ENCODE measurements around the gene NAV3. TPM values are rescaled to one million over a fixed set of nuclear protein-coding genes. Genes with fewer than 3 reads are reported as not detected.

The NAV3 gene
- polyA plus RNA-seq, 1 of the 3 experiments (the other 2 are of a cell fraction), result 10.5 TPM

- H3K4me3 ChIP-seq (ENCODE audit: low read depth in 2 of 2, low read length in 1 of 2), result no peak overlapping the region
- no peaks in the 10 kb centered on the region for H4K20me1 ChIP-seq (ENCODE audit: insufficient read depth)
- POLR2A ChIA-PET, result no interaction called here
- no peak overlapping the region for H3K4me2 ChIP-seq
- no peaks in the 10 kb centered on the region for H3K27me3 ChIP-seq (ENCODE audit: insufficient read depth)
- H3K9ac ChIP-seq, result no peak overlapping the region
- H3F3A ChIP-seq (replicated peaks; ENCODE audit: insufficient read depth), result peaks cover 10% of the 10 kb centered on the region
- CTCF ChIA-PET, result interaction anchor here (0.6 to 2.3 kb wide), 26 partner anchors 9 to 1198 kb away, joined by 3 to 24 read pairs (median 4); no protein-coding TSS in a partner anchor
- no peak overlapping the region for H3K27ac ChIP-seq (ENCODE audit: low read depth in 2 of 2, low read length in 1 of 2)
- H3K9me3 ChIP-seq, result no peaks in the 10 kb centered on the region
- peaks cover 0 to 44% of the 10 kb centered on the region in 2 experiments for H3K36me3 ChIP-seq (replicated peaks in 1 of 2; ENCODE audit: control insufficient read depth in 1 of 2, insufficient read depth in 2 of 2, low read length in 1 of 2)
- no peak overlapping the region for H2AFZ ChIP-seq (ENCODE audit: low read depth)
- no peaks in the 10 kb centered on the region for H3K9me2 ChIP-seq
- TF ChIP-seq RAD21 (IDR thresholded peaks at IDR 0.05; ENCODE audit: low read length) (peak; percentile 71), EP300 (IDR thresholded peaks at IDR 0.05; ENCODE audit: borderline replicate concordance in 1 of 2, low read depth in 1 of 2, low read length in 1 of 2) (no peak), RXRA (IDR thresholded peaks at IDR 0.05; ENCODE audit: borderline replicate concordance, low read depth) (no peak), CTCF (IDR thresholded peaks at IDR 0.05) (peak; percentile 90), GATA2 (CRISPR knock-in tag; IDR thresholded peaks at IDR 0.05) (no peak), MXI1 (IDR thresholded peaks at IDR 0.05; ENCODE audit: low read depth, low read length) (no peak), SMC3 (IDR thresholded peaks at IDR 0.05; ENCODE audit: low read depth, low read length) (peak; percentile 43), TEAD4 (IDR thresholded peaks at IDR 0.05; ENCODE audit: borderline replicate concordance, insufficient read depth) (no peak), NRF1 (IDR thresholded peaks at IDR 0.05; ENCODE audit: low read depth, low read length) (no peak), TCF12 (IDR thresholded peaks at IDR 0.05) (no peak)
- TF ChIP-seq, protein P1, sequence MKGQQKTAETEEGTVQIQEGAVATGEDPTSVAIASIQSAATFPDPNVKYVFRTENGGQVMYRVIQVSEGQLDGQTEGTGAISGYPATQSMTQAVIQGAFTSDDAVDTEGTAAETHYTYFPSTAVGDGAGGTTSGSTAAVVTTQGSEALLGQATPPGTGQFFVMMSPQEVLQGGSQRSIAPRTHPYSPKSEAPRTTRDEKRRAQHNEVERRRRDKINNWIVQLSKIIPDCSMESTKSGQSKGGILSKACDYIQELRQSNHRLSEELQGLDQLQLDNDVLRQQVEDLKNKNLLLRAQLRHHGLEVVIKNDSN (IDR thresholded peaks at IDR 0.05; ENCODE audit: borderline replicate concordance, low read depth), result no peak
- TF ChIP-seq, protein P2, sequence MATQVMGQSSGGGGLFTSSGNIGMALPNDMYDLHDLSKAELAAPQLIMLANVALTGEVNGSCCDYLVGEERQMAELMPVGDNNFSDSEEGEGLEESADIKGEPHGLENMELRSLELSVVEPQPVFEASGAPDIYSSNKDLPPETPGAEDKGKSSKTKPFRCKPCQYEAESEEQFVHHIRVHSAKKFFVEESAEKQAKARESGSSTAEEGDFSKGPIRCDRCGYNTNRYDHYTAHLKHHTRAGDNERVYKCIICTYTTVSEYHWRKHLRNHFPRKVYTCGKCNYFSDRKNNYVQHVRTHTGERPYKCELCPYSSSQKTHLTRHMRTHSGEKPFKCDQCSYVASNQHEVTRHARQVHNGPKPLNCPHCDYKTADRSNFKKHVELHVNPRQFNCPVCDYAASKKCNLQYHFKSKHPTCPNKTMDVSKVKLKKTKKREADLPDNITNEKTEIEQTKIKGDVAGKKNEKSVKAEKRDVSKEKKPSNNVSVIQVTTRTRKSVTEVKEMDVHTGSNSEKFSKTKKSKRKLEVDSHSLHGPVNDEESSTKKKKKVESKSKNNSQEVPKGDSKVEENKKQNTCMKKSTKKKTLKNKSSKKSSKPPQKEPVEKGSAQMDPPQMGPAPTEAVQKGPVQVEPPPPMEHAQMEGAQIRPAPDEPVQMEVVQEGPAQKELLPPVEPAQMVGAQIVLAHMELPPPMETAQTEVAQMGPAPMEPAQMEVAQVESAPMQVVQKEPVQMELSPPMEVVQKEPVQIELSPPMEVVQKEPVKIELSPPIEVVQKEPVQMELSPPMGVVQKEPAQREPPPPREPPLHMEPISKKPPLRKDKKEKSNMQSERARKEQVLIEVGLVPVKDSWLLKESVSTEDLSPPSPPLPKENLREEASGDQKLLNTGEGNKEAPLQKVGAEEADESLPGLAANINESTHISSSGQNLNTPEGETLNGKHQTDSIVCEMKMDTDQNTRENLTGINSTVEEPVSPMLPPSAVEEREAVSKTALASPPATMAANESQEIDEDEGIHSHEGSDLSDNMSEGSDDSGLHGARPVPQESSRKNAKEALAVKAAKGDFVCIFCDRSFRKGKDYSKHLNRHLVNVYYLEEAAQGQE (IDR thresholded peaks at IDR 0.05; ENCODE audit: low read depth, low read length), result no peak
- TF ChIP-seq, protein P3, sequence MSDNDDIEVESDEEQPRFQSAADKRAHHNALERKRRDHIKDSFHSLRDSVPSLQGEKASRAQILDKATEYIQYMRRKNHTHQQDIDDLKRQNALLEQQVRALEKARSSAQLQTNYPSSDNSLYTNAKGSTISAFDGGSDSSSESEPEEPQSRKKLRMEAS (IDR thresholded peaks at IDR 0.05; ENCODE audit: low read depth), result no peak
- H3K79me2 ChIP-seq (ENCODE audit: insufficient read depth), result no peaks in the 10 kb centered on the region
- peaks cover 8 to 12% of the 10 kb centered on the region in 2 experiments for H3K4me1 ChIP-seq (ENCODE audit: control insufficient read depth in 1 of 2, insufficient read depth in 2 of 2, low read depth in 1 of 2, low read length in 1 of 2)
- DNase-seq, result peak; percentile 5
Measured at GRCh38 chr12:78146365-78146772, 315.7 kb downstream of the NAV3 start.
